GM21619 (cell line): ENCODE data around the gene PEAK3.
A peak's percentile ranks its signal among the peaks of the same experiment; 100 is the strongest.

ENCODE experiments used
- ATAC-seq: cut with Tn5 transposase; IDR thresholded peaks from one replicate; pipeline ENCODE4 v1.9.1; 2021; ENCODE audit not compliant: unreplicated experiment

PEAK3 gene, protein sequence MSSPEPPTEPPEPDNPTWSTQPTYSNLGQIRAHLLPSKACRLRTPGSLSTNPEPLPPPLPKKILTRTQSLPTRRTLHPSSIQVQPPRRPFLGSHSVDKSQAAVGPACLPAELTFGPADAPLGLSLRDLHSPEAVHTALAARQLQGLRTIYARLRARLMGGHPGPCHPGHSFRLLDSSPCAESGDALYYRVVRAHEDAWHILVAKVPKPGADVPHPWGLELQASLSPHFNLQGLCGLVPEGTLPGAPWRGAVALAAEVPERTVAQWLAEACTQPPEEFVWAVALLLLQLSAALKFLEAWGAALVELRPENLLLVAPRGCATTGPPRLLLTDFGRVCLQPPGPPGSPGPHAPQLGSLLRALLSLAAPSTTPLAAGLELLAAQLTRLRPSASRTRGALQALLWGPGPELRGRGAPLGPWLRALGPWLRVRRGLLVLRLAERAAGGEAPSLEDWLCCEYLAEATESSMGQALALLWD

DNA sequence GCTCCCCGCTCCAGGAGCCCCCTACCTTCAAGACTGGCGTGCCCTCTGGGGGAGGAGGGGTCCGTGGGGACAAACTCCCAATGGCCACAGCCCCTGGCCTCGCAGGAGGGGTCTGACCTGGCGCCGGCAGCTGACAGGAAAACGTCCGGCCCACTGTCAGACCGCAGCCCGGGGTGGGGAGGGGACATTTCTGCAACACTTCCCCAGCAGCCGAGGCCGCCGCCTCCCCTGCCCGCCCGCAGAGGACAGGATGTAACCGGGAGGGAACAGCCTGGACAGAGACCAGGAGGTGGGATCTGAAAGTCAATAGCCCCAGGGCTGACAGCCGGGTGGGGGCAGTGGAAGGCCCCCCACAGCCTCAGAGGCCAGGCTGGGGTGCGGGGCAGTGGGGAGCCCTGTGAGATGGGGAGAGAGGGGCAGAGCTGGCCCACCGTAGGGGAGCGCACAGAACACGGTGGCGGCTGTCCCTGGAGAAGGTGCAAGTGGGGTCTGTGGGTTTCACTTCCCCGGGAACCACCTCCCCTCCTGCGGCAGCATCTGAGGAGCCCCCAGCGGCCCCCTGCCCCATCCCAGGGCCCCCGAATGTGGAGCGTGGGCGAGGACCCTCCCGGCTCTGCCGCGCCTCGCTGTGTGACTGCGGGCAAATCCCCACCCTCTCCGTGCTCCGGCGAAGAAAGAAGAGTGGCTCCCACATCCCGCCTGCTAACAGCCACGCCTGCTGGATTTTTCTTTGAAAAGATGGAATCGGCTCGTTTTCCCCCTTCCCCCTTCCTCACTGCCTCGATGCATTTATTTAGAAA is at the start of gene PEAK3:
TSS of gene PEAK3 (minus strand) at position 114 of the 800 bp plus-strand sequence. CDS start 1,244 bp downstream, outside the sequence.
- ATAC-seq = no peak

DNA sequence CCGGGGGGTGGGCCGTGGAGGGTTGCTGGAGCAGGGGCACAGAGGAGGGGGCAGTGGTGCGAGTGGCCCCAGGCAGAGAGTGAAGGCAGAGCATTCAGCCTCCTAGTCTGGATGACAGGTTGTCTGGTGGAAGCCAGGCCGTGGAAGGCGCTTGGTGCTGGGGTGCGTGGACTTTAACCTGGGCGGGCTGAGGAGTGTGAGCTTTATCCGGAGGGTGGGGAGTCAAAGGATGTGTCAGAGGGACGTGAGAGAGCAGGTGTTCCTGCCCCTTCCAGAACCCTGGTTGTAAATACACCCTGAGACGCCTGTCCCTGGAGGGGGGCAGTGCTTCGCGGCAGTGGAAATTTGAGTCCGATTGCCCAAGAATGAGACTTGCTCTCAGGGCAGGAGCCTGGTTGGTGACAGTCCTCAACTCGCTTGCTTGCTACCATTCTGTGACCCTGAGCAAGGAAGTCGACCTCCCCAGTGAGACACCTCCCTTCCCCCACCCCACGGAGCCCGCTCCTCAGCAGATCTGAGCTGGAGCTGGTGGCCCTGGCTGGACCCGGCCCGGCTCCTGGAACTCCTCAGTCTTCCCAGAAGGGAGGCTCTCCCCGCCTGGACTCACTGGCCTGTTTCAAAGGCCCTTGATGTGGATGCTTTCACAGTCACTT is 48.8 kb upstream of the PEAK3 start:
- no peak for ATAC-seq

DNA sequence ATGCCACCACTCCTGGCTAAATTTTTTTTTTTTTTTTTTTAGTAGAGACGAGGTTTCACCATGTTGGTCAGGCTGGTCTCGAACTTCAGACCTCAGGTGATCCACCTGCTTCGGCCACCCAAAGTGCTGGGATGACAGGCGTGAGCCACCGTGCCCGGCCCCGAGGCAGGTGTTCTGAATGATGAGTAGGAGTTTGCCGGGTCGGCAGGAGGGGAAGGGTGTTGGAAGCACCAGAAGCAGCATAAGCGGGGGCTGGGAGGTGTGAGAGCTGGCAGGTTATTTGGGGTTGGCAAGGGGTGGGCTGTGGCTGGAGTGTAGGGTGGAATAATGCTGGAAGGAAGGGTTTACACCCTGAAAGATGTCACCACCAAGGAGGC is 48.3 kb upstream of the PEAK3 start:
- no peak for ATAC-seq

DNA sequence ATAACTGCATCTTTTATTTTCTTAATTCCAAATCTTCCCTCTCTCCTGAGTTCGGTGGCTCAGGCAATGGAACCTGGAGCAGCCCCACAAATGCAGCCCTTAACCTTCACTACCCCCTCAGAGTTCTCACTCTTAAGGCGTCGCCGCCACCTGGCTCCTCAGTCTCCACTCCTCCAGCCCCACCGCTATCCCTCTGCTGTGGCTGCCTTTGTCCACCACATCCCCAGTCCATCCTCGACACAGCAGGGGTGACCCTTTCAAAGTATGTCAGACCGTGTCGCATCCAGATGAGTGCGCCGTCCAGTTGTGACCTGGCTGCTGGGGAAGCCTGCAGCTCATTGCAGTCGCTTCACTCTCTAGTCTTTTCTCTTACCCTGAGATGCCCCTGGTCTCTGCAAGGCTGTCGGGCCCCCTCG is 47.5 kb upstream of the PEAK3 start:
- no peak for ATAC-seq

DNA sequence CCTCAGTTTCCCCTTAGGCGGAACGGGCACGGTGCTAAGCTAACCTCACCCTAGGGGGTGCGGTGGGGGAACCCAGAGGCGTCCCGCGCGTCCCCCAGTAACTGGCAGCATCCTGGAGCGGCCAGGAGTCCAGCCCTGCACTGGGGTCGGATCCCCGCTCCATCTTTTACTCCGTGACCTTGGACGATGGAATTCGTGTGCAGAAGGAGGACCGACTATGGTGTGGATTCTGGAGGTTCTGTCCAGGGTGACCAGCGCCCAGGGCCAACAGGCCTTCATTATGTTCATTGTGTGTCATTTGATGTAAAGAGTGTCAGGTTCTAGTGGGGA is 47.1 kb upstream of the PEAK3 start:
- no peak for ATAC-seq

DNA sequence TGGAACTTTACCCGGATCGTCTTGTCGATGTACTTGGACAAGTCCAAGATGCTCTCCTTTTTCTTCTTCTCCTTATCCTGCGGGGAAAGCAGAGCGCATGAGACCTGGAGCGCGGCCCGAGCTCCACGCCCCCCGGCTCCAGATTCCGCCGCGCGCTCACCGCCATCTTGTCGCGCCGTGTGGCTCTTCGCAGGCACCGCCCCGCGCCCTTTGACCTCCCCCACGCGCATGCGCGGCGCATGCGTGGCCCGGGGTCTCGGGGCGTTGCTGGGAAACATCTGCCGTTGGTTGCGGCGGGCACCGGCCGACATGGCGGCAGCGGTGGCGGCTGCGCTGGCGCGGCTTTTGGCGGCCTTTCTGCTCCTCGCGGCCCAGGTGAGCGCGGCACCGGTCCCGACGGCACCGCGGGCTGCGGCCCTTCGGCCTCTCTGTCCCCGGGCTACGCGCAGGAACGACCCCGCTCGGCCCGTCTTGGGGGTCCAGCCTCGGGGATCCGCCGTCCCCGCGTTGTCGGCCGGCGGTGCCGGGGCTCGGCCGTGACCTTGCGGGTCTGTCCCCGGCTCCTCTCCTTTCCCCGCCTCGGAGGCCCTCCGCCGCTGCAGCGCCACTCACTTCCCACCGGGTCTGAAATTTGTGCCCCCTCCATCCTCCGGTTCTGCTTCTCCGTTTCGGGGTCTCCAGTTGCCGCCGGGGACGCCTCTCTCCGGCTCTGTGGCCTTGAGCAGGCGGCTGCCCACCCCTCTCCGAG is 46.6 kb upstream of the PEAK3 start, which contains the start of the genes LSM7 and SPPL2B:
TSS of gene LSM7 (minus strand) at position 186 of the 748 bp plus-strand sequence. CDS start at position 166, 20 bp downstream.
TSS of gene SPPL2B (plus strand) at position 284 of the 748 bp plus-strand sequence. CDS start at position 310, 26 bp downstream.
- ATAC-seq = peak; percentile 40

DNA sequence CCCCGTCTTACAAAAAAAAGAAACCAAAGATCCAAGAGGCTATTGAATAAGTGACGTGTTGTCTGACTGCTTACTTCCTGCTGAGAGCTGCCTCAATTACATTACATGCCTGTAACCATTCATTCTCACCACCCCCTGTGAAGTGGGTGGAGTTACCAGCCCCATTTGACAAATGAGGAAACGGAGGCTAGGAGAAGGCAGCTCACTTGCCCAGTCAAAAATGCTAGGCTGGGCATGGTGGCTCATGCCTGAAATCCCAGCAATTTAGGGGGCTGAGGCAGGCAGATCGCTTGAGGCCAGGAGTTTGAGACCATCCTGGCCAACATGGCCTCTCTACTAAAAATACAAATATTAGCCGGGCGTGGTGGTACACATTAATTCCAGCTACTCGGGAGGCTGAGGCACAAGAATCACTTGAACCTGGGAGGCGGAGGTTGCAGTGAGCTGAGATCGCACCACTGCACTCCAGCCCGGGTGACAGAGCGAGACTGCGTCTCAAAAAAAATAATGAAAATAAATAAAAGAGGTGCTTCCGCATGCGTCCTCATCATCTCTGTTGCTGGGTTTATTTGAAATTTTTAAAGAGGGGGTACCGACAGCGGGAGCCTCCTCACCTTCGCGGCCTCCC is 45.9 kb upstream of the PEAK3 start:
- ATAC-seq = peak; percentile 2

DNA sequence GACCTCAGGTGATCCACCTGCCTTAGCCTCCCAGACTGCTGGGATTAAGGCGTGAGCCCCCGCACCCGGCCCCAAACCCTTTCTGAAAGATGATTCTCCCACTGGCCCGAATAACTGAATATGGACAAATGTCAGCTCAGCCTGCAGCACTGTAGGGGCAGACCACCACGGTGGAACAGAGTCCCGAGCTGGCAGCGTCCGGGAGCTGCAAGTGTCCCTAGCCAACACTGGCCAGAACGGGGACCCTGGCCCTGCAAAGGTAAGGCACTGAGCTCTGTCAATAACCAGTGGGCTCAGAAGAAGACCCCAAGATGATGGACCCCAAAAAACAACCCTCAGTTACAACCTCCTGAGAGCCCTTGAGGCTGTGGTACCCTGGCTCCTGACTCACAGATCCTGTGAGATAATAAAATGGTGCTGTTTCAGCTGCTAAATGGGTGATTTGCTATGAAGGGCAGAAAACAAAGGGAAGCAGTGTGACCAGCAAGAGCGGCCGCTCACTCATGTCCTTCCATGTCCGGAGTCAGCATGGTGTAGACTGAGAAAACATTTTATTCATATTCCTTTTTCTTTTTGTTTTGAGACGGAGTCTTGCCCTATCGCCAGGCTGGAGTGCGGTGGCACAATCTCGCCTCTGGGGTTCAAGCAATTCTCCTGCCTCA is 44.9 kb upstream of the PEAK3 start:
- no peak for ATAC-seq

DNA sequence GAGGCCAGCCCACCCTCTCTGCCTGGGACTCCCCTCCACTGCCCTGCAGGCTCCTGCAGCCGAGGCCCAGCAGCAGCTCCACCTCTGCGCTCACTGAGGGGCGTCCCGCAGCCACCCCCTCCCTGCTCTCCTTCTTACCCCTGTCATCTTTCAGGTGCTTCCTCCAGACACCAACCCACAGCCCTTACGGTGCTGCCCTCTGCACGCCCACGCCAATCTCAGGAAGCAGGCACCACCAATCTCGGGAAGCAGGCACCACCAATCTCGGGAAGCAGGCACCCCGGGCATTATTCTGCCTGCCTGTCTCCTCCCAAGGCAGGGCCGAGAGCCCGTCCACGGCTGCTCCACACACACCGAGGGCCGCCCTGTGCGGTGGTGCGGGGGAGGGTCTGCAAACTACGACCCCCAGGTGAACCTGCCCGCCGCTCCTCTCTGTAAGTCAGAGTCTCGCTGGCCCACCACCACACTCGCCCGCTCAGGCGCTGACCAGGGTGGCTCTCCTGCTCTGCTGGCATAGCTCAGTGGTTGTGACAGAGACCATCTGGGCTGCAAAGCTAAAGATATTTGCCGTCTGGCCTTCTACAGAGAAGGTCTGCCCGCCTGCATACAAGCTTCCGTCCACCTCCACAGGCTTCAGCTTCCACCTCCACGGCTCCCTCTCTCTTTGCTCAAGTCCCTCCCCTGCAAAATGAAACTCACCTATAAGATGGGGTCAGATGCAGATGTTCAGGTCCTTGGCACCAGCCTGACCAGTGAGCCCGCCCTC is 43.5 kb upstream of the PEAK3 start:
- ATAC-seq = no peak

DNA sequence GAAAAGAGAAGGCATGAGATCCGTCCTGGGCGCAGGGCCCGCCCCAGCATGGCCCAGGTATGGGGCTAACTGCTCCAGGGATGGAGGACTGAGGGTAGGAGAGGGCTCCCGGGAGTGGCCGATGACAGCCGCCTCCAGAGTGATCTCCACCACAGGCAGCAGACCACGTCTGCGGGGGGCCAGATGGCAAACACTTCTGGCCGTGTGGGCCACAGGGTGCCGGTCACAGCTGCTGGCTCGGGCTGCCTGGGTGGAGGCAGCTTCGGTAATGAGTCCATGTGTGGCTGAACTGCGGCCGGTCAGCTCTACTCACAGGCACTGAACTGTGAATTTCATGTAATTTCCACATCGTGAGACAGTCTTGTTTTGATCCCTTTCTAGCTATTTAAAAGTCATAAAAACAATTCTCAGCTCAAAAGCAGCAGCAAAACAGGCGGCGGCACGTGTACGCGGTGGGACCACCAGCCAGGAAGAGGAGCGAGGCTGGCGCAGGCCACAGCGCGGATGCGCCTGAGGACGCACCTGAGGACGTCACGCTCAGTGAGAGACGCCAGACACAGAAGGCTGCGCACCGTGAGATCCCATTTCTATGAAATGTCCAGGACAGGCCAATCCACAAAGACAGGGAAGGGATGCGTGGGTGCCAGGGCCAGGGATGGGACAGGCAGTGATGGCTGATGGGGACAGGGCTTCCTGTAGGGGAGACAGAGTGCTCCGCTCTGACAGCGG is 42.4 kb upstream of the PEAK3 start:
- no peak for ATAC-seq

DNA sequence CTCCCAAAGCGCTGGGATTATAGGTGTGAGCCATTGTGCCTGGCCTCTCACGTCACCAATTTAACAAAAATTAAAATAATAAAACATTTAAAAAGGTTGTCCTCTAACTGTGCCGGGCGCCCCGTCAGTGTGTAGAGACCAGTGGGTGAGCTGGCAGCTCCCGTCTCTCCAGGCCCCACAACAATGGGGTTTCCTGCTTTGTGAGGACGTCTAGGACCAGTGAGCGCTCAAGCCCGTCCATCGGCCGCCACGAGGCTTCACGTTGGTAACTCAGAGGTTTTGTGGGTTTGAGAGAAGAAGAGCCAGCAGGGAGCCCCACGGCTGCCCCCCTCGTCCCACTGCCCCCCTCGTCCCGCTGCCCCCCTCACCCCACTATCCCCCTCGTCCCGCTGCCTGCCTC is 41.7 kb upstream of the PEAK3 start:
- ATAC-seq = no peak

DNA sequence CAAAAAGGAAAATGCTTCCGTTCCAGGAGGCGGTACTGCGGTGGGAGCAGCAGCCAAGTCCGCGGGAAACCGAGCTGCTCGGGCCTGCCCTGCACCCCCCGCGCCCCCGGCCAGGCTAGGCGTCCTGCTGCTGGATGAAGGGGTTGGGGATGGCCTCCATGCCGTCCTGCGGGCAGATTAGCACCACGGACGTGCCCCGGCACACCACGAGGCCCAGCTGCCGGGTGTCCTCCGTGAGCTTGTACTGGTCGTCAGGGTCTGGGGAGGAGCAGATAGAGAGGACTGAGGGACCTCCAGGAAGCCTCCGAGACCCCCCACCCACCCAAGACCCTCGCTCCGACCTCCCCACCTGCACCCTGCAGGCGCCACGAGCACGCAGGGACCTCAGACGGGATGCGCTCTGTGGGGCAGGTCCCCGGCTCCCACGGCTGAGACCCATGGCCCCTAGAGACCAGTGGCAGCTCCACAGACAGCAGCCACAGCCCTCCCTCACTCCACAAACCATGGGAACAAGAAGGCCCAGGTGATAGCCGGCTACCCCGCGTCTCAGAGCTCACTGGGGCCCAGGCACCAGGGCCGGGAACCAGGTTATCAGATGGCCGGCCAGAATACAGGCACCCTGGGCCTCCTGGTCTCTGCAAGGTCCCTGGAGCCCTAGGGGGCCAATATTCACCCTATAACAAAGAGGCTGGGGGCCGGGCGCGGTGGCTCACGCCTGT is 39.7 kb upstream of the PEAK3 start:
- ATAC-seq = no peak

DNA sequence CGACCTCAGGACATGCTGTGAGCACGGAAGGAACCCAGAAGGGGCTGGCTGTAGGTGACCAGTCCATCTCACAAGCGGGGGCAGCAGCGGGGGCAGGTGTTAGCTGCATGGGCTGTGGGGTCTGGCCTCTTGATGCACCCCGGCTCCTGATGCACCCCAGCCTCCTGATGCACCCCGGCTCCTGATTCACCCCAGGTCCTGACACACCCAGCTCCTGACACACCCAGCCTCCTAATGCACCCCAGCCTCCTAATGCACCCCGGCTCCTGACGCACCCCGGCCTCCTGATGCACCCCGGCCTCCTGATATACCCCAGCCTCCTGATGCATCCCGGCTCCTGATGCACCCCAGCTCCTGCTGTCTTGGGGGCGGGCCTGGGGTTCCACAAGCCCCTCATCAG is 39.0 kb upstream of the PEAK3 start:
- no peak for ATAC-seq

DNA sequence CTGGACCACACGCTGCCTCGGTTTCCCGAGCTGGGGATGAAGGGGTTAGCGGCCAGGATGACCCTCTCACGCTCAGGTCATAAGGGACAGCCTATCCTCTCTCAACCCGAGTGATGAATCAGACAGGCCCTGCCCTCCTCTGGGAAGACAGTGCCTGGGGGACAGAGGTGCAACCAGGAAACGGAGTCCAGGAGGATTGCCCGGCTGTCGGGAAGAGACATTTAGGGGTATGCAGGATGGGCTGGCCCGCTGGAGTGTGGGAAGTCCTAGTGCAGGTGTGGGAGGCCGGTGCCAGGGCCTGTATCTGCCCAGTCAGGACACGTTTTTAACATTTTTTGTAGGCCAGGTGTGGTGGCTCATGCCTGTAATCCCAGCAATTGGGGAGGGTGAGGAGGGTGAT is 38.1 kb upstream of the PEAK3 start:
- no peak for ATAC-seq

DNA sequence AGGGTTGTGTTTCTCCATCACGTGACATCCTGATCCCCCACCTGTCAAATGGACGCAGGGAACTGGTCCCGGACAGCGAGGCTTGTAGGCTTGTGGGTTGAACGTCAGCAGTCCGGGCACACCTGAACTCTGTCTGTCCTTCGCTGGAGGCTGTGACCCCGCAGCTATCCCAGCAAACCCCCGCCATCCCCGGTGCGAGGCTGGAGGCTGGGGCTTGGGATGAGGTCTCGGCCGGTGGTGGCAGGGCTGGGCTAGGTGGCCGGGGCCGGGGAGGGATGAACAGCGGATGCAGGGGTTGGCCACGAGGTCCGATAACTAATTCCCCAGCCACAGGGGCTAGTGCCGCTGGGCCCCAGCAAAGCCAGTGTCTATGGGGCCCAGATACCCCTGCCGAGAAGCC is 37.6 kb upstream of the PEAK3 start:
- no peak for ATAC-seq

DNA sequence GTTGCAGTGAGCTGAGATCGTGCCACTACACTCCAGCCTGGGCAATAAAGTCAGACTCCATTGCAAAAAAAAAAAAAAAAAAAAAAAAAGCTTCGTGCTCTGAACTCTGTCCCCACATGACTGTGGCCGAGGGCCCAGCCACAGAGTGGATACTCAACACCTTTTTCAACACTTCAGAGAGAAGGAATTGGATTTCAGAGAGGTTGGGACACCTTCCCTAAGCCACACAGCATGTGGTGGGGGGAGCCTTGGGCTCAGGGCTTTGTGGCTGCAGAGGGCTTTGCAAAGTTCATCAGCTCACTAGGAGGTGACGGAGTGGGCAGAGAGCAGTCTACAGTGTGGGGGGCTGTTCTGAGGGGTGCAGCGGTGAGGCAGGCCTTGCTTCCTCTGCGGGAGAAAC is 36.9 kb upstream of the PEAK3 start:
- ATAC-seq = no peak

DNA sequence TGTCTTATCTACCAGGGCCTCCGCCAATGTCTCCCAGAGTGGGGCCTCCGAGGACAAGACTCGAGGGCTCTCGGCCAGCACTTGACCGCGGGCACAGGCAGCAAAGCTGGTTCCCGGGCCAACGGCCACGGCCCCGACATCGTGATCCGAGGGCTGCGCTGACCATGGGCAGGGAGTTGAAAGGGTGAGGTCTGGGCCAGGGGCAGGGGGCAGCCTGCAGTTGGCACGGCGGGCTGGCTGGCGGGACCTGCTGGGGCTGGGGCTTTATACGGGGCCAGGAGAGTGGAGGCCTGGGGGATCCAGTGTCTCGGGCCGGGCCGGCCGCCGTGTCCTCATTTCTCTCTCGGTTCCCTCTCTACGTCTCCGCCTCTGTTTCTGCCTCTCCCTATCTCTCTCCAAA is 35.8 kb upstream of the PEAK3 start:
- ATAC-seq = no peak

DNA sequence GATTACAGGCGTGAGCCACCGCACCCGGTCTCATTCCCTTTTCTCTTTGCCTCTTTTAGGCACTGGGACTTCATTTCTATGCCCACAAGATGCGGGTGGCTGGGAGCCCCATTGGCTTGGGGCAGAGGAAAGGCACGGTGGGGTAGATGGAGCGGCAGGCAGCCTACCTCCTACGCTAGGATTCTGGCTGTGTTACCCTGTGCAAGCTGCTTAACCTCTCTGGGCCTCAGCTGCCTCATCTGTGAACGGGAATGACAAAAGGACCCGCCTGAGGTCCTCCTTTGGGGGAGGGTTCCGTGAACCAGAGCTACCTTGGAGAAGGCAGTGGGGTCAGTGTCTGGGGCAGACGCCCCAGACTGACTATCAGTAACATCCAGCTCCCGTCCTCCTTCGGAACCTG is 35.3 kb upstream of the PEAK3 start:
- no peak for ATAC-seq
